ENCODE results near the gene MORC1. TPM values are rescaled to one million over a fixed set of nuclear protein-coding genes. Genes with fewer than 3 reads are reported as not detected.

The MORC1 gene
- total RNA-seq (2022): not detected in 2 replicates
- Bru-seq, nascent RNA: percentile 3 among the genes with signal in this experiment
- BruChase-seq, experiment 1, labeled RNA remaining after a 6-hour chase: percentile 6 among the genes with signal in this experiment
- percentile 6 among the genes with signal in this experiment for BruChase-seq, experiment 2, labeled RNA remaining after a 2-hour chase
- long read RNA-seq: 0 reads

- no TSS peak for BruUV-seq (replicated peaks)
- Mint-ChIP-seq H3K36me3 (ENCODE audit: insufficient read depth, unreplicated experiment) (no peaks in the 10 kb centered on the region), H3K4me1 (ENCODE audit: low read depth, unreplicated experiment) (peaks cover 24% of the 10 kb centered on the region), H3K9me3 (ENCODE audit: low read depth, unreplicated experiment) (no peaks in the 10 kb centered on the region), H3K27me3 (ENCODE audit: unreplicated experiment) (no peaks in the 10 kb centered on the region), H3K27ac (ENCODE audit: unreplicated experiment) (no peak within 1 kb of the TSS), H3K4me3 (ENCODE audit: low read depth, unreplicated experiment) (no peak within 1 kb of the TSS)
- CTCF ChIA-PET: no interaction called here
- intact Hi-C loops (cut with micrococcal nuclease; ENCODE audit: unreplicated experiment): no loop called here
- no peak for DNase-seq
- no peak for TF ChIP-seq CTCF (IDR thresholded peaks at IDR 0.05; ENCODE audit: unreplicated experiment)
Observed at GRCh38 chr3:109117939-109118338, at the start of gene MORC1. Gene MORC1 (minus strand): TSS chr3:109118134. CDS start chr3:109118059, 75 bp downstream.

GRCh38 chr3:109165905-109166304 is 48.0 kb upstream of the MORC1 start:
- CTCF ChIA-PET: no interaction called here
- no peaks in the 10 kb centered on the region for H3K27me3 Mint-ChIP-seq (ENCODE audit: unreplicated experiment)
- H3K36me3 Mint-ChIP-seq (ENCODE audit: insufficient read depth, unreplicated experiment): no peaks in the 10 kb centered on the region

GRCh38 chr3:109161487-109162123 is 43.7 kb upstream of the MORC1 start:
- Mint-ChIP-seq H3K27me3 (ENCODE audit: unreplicated experiment) (no peaks in the 10 kb centered on the region), H3K4me1 (ENCODE audit: low read depth, unreplicated experiment) (peaks cover 1% of the 10 kb centered on the region), H3K9me3 (ENCODE audit: low read depth, unreplicated experiment) (no peaks in the 10 kb centered on the region), H3K4me3 (ENCODE audit: low read depth, unreplicated experiment) (no peak overlapping the region), H3K36me3 (ENCODE audit: insufficient read depth, unreplicated experiment) (no peaks in the 10 kb centered on the region), H3K27ac (ENCODE audit: unreplicated experiment) (no peak overlapping the region)
- DNase-seq: no peak
- no TSS peak for BruUV-seq (replicated peaks)
- CTCF ChIA-PET: no interaction called here
- TF ChIP-seq CTCF (IDR thresholded peaks at IDR 0.05; ENCODE audit: unreplicated experiment): no peak
- intact Hi-C loops (cut with micrococcal nuclease; ENCODE audit: unreplicated experiment): loop anchor here (10.0 kb wide), 1 partner anchor 53 kb away; no protein-coding TSS in a partner anchor

More at GRCh38 chr3:109165905-109166304, 48.0 kb upstream of the MORC1 start:
- Mint-ChIP-seq H3K4me1 (ENCODE audit: low read depth, unreplicated experiment) (no peaks in the 10 kb centered on the region), H3K9me3 (ENCODE audit: low read depth, unreplicated experiment) (no peaks in the 10 kb centered on the region), H3K4me3 (ENCODE audit: low read depth, unreplicated experiment) (no peak overlapping the region), H3K27ac (ENCODE audit: unreplicated experiment) (no peak overlapping the region)
- no peak for TF ChIP-seq CTCF (IDR thresholded peaks at IDR 0.05; ENCODE audit: unreplicated experiment)
- BruUV-seq (replicated peaks): no TSS peak
- intact Hi-C loops (cut with micrococcal nuclease; ENCODE audit: unreplicated experiment): loop anchor here (10.0 kb wide), 1 partner anchor 49 kb away; no protein-coding TSS in a partner anchor
- no peak for DNase-seq

- H3K36me3 Mint-ChIP-seq (ENCODE audit: insufficient read depth, unreplicated experiment): no peaks in the 10 kb centered on the region
- intact Hi-C loops (cut with micrococcal nuclease; ENCODE audit: unreplicated experiment): no loop called here
- CTCF ChIA-PET: no interaction called here
- H3K4me1 Mint-ChIP-seq (ENCODE audit: low read depth, unreplicated experiment): peaks cover 8% of the 10 kb centered on the region
- peak overlapping the region; percentile 60 for H3K27ac Mint-ChIP-seq (ENCODE audit: unreplicated experiment)
- no TSS peak for BruUV-seq (replicated peaks)
- peak; percentile 17 for DNase-seq
- H3K9me3 Mint-ChIP-seq (ENCODE audit: low read depth, unreplicated experiment): no peaks in the 10 kb centered on the region
- H3K4me3 Mint-ChIP-seq (ENCODE audit: low read depth, unreplicated experiment): no peak overlapping the region
- no peaks in the 10 kb centered on the region for H3K27me3 Mint-ChIP-seq (ENCODE audit: unreplicated experiment)
- TF ChIP-seq CTCF (IDR thresholded peaks at IDR 0.05; ENCODE audit: unreplicated experiment): no peak
Observed at GRCh38 chr3:109155828-109156227, 37.9 kb upstream of the MORC1 start.
